PC-3 (cell line): ENCODE data around the gene TGFA. TPM values are rescaled to one million over a fixed set of nuclear protein-coding genes. Genes with fewer than 3 reads are reported as not detected.

ENCODE experiments used
- ATAC-seq: fragments of 200-7000 bp; cut with Tn5 transposase; 2 replicates; pipeline ENCODE4 v1.9.1; 2020; ENCODE audit warnings: mild to moderate bottlenecking, moderate library complexity
- BruUV-seq: library from RNA; stranded (reverse); fragments of 400-500 nt; replicated peaks from 2 replicates; lab custom pipeline; 2021; lab: Mats Ljungman, UMichigan
- CTCF ChIA-PET: fragments of 300-600 bp; sonication (Branson Sonifier 250); formaldehyde crosslinking; loops from one replicate; lab custom pipeline; 2022; ENCODE audit warnings: antibody characterized with exemption; lab: Charles Lee
- POLR2A ChIA-PET: fragments of 300-600 bp; sonication (Branson Sonifier 250); formaldehyde crosslinking; loops from one replicate; lab custom pipeline; 2022; ENCODE audit warnings: antibody characterized with exemption; ENCODE audit not compliant: unreplicated experiment; lab: Charles Lee
- DNase-seq: peaks from one replicate; pipeline ENCODE4 v3.0.0-alpha.2; 2015
- H2AFZ ChIP-seq: fragments of 300-600 bp; sonication (generic); 2 replicates; pipeline ENCODE4 v1.6.0; 2016; ENCODE audit warnings: antibody characterized with exemption, low read length
- H3F3A ChIP-seq: fragments of 300-600 bp; sonication (generic); one replicate; pipeline ENCODE4 v1.6.0; 2017; ENCODE audit warnings: antibody characterized with exemption, low read length, control low read depth, mild to moderate bottlenecking; ENCODE audit not compliant: unreplicated experiment
- H3K27ac ChIP-seq: fragments of 300-600 bp; sonication (generic); 2 replicates; pipeline ENCODE4 v1.5.1; 2016; ENCODE audit warnings: mild to moderate bottlenecking, low read length
- H3K27me3 ChIP-seq: fragments of 300-600 bp; sonication (generic); 2 replicates; pipeline ENCODE4 v1.6.1; 2016; ENCODE audit warnings: low read length, mixed read lengths
- H3K36me3 ChIP-seq: fragments of 300-600 bp; sonication (generic); 2 replicates; pipeline ENCODE4 v1.6.1; 2016; ENCODE audit warnings: low read depth, mixed run types, low read length, mixed read lengths
- H3K4me1 ChIP-seq: fragments of 300-600 bp; sonication (generic); 2 replicates; pipeline ENCODE4 v1.5.1; 2016; ENCODE audit warnings: low read length; ENCODE audit not compliant: insufficient read depth
- H3K4me2 ChIP-seq: fragments of 300-600 bp; sonication (generic); 2 replicates; pipeline ENCODE4 v1.6.0; 2016; ENCODE audit warnings: low read length
- H3K4me3 ChIP-seq: fragments of 300-600 bp; sonication (generic); 2 replicates; pipeline ENCODE4 v1.5.1; 2016; ENCODE audit warnings: mild to moderate bottlenecking, low read length, mixed read lengths
- H3K79me2 ChIP-seq: fragments of 300-600 bp; sonication (generic); 2 replicates; pipeline ENCODE4 v1.6.1; 2017; ENCODE audit warnings: low read length, mixed read lengths
- H3K9ac ChIP-seq: fragments of 300-600 bp; sonication (generic); 2 replicates; pipeline ENCODE4 v1.6.0; 2016; ENCODE audit warnings: mild to moderate bottlenecking, low read length
- H3K9me2 ChIP-seq: fragments of 300-600 bp; sonication (generic); replicated peaks from 2 replicates; pipeline ENCODE4 v1.6.1; 2016; ENCODE audit warnings: mixed run types, low read length, mixed read lengths
- H3K9me3 ChIP-seq: fragments of 300-600 bp; sonication (generic); 2 replicates; pipeline ENCODE4 v1.6.1; 2016; ENCODE audit warnings: low read length, mixed read lengths
- H4K20me1 ChIP-seq: fragments of 300-600 bp; sonication (generic); 2 replicates; pipeline ENCODE4 v1.6.1; 2016; ENCODE audit warnings: low read length, mixed read lengths
- CTCF ChIP-seq: fragments of 300-600 bp; sonication (generic); conservative IDR thresholded peaks from 2 replicates; pipeline ENCODE4 v1.5.1; 2017; ENCODE audit warnings: antibody characterized with exemption, low read depth, mild to moderate bottlenecking, low read length
- EZH2 ChIP-seq: fragments of 300-600 bp; sonication (generic); IDR thresholded peaks from one replicate; pipeline ENCODE4 v1.6.1; 2017; ENCODE audit warnings: antibody characterized with exemption, mild to moderate bottlenecking, low read length; ENCODE audit not compliant: unreplicated experiment
- EZH2phosphoT487 ChIP-seq: fragments of 300-600 bp; sonication (generic); IDR thresholded peaks from 2 replicates; pipeline ENCODE4 v1.6.1; 2018; ENCODE audit warnings: mild to moderate bottlenecking, antibody characterized with exemption, low read length, borderline replicate concordance
- intact Hi-C: fragments of 100-400 bp; cut with micrococcal nuclease; formaldehyde crosslinking; loops from 2 replicates; pipeline ENCODE4 v1.9.0; 2023
- total RNA-seq: library from RNA; depleted of rRNA; stranded (reverse); fragments of >200 nt; gene quantifications from 2 replicates; pipeline ENCODE4 v1.2.3, GENCODE V29; 2014

TGFA gene
- total RNA-seq, 1 experiment from 2014 or later: 45.0 TPM

GRCh38 chr2:70484086-70484485 is 69.5 kb downstream of the TGFA start:
- no peaks in the 10 kb centered on the region for H4K20me1 ChIP-seq
- ATAC-seq: no peak
- BruUV-seq: no TSS peak
- H3K4me2 ChIP-seq: no peak overlapping the region
- no peak overlapping the region for H3K9ac ChIP-seq
- H3K9me2 ChIP-seq: no peaks in the 10 kb centered on the region
- no peaks in the 10 kb centered on the region for H3K36me3 ChIP-seq
- H3K4me3 ChIP-seq: no peak overlapping the region
- no peaks in the 10 kb centered on the region for H3K9me3 ChIP-seq
- H3F3A ChIP-seq: no peaks in the 10 kb centered on the region
- intact Hi-C loops: loop anchor here (5.0 kb wide), 1 partner anchor 142 kb away; no protein-coding TSS in a partner anchor
- no peak overlapping the region for H2AFZ ChIP-seq
- H3K27me3 ChIP-seq: no peaks in the 10 kb centered on the region
- H3K27ac ChIP-seq: no peak overlapping the region
- H3K79me2 ChIP-seq: peaks cover 10% of the 10 kb centered on the region; the same call in 1 of the 2 replicates
- TF ChIP-seq EZH2 (no peak), CTCF (no peak), EZH2phosphoT487 (no peak)
- DNase-seq: peak; percentile 47
- CTCF ChIA-PET: no interaction called here
- POLR2A ChIA-PET: no interaction called here
- peaks cover 25% of the 10 kb centered on the region for H3K4me1 ChIP-seq

- Histone ChIP-seq H2AFZ (no peak overlapping the region), H3K9ac (no peak overlapping the region), H3K4me1 (peaks cover 25% of the 10 kb centered on the region), H4K20me1 (no peaks in the 10 kb centered on the region), H3K27me3 (no peaks in the 10 kb centered on the region), H3K4me3 (no peak overlapping the region), H3F3A (no peaks in the 10 kb centered on the region), H3K4me2 (no peak overlapping the region), H3K27ac (no peak overlapping the region), H3K9me3 (no peaks in the 10 kb centered on the region), H3K79me2 (peaks cover 10% of the 10 kb centered on the region; the same call in 1 of the 2 replicates), H3K36me3 (no peaks in the 10 kb centered on the region), H3K9me2 (no peaks in the 10 kb centered on the region)
- ChIA-PET POLR2A (no interaction called here), CTCF (interaction anchor here (0.6 kb wide), 1 partner anchor 32 kb away, joined by 4 read pairs; no protein-coding TSS in a partner anchor)
- ATAC-seq (peak; percentile 38), DNase-seq (peak; percentile 25)
- no peak for TF ChIP-seq CTCF
- TF ChIP-seq EZH2phosphoT487: no peak
- TF ChIP-seq EZH2: no peak
- intact Hi-C loops: loop anchor here (5.0 kb wide), 1 partner anchor 140 kb away; no protein-coding TSS in a partner anchor
- BruUV-seq: no TSS peak
Measured at GRCh38 chr2:70482401-70482800, 71.2 kb downstream of the TGFA start.

- H3K27me3 ChIP-seq: no peaks in the 10 kb centered on the region
- H3K4me2 ChIP-seq: no peak overlapping the region
- H3K4me3 ChIP-seq: no peak overlapping the region
- 0 out of 2 replicates have a peak, but pooled peaks cover 6% of the 10 kb centered on the region for H3K79me2 ChIP-seq
- H3K9me2 ChIP-seq: no peaks in the 10 kb centered on the region
- no peaks in the 10 kb centered on the region for H3K9me3 ChIP-seq
- DNase-seq (no peak), ATAC-seq (no peak)
- BruUV-seq: no TSS peak
- H3F3A ChIP-seq: no peaks in the 10 kb centered on the region
- intact Hi-C loops: loop anchor here (5.0 kb wide), 1 partner anchor 138 kb away; no protein-coding TSS in a partner anchor
- H3K9ac ChIP-seq: no peak overlapping the region
- H4K20me1 ChIP-seq: no peaks in the 10 kb centered on the region
- no peak overlapping the region for H3K27ac ChIP-seq
- POLR2A ChIA-PET: no interaction called here
- no peaks in the 10 kb centered on the region for H3K36me3 ChIP-seq
- peaks cover 25% of the 10 kb centered on the region for H3K4me1 ChIP-seq
- no peak overlapping the region for H2AFZ ChIP-seq
- TF ChIP-seq EZH2phosphoT487 (no peak), EZH2 (no peak), CTCF (no peak)
- CTCF ChIA-PET: no interaction called here
Measured at GRCh38 chr2:70480468-70480867, 73.2 kb downstream of the TGFA start.
